Muscle of back (tissue), 11 donors: ENCODE data around the gene PPFIA4. TPM values are rescaled to one million over a fixed set of nuclear protein-coding genes. Genes with fewer than 3 reads are reported as not detected.

Experiments used
- DNase-seq, 3 donors: peaks; one replicate each; pipeline versions ENCODE4 v3.0.0 to v3.0.0-alpha.2; 2013
- polyA plus RNA-seq, 10 donors: library from polyadenylated mRNA; unstranded; fragments of 120-200 nt; gene quantifications; one replicate each; pipeline ENCODE4 v1.2.1, GENCODE V29; 2013; ENCODE audit not compliant: insufficient read length in 10 of 10

Gene PPFIA4
- polyA plus RNA-seq, 10 donors: 19.9 to 68.4 (median 43.9) TPM

DNA sequence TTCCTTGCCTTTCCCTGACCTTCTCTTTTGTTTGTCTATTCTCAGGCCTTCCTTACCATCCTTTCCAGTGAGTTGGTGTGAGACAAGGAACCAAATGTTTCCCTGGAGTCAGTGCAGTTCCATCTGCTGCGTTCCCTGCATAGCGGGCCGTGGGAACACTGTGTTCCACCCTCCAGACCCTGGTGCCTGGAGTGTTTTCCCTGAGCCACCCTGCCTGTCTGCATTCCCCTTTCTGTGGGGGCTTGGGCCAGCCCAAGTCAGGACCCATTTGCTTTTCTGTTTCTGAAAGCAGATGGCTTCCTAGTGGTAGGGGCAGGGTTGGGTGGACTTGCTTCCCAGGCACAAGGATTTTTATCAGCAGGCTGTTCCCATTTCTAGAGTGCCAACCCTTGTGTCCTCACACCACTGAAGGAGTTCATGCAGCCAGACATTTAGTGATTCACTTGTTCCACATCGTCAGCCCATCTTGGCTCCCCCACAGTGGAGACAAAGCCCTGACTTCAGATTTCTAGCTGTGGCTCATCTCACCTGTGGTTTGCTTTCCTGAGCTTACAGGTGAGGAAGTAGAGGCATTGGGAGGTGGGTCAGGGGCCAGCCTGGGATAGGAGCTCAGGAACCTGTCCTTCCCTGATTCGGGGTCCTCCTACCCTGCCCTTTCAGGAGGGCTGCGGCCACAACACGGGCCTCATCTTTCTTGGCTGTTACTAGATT, 73.7 kb downstream of the PPFIA4 start:
- no peak for DNase-seq

GRCh38 chr1:203100516-203100869, 74.2 kb downstream of the PPFIA4 start:
- no peak for DNase-seq

DNA sequence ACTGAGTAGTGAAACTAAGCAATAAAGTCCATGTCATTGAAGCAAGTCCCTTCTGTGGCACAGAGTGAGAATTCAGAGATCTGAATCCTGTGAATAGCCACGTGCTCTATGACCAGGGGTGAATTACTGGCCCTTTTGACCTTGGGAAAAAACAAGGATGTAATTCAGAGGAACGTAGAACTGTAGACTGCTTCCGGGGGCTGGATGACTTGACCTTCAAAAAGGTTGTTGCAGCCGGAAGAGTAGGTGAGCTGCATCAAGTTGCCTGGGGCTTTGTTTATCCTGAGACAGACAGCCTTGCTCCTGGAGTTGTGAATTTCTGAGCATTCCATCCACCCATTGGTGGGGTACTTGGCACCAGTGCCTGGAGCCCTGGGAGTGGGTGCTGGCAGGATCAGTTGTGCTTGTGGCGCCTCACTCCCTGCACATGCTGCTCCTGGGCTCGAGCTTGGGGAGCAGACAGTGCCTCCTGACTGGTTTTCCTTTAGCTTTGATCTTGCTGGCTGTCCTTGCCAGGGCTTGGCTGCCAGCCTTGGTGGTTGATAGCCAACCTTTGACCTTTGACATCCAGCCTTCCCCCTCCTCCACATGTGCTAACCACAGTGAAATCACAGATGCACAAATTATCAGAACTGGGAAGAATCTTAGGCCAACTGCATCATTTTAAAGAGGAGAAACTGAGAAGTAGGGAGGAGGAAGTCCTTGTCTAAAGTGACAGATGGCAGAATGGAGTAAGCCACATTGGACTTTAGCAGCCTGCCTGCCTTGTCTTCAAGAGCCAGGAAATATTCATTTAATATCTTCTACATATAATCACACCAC, 75.7 kb downstream of the PPFIA4 start:
- DNase-seq: no peak

DNA sequence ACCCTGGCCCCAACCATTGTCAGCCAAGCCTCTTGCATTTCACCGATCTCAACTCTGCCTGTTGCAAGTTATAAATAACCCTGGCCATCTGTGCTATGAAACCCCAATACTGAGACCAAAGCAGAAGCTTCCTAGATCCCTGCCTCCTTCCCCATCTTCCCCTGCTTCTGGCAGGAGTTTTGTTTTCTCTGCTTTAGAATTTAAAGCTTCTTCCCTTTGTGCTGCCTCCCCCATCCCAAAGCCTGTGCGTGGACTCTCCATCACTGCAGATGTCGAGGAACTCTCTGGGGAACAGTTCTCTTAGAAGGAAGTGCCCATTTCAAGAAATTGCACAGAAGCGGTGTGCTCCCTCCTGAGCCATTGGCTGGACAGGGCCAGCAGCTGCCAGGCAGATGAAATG, 76.9 kb downstream of the PPFIA4 start:
- no peak for DNase-seq

- DNase-seq: no peak
These were observed 77.7 kb downstream of the PPFIA4 start for GRCh38 chr1:203103829-203104495.

GRCh38 chr1:203104789-203105390, 78.6 kb downstream of the PPFIA4 start:
- DNase-seq: no peak

- peak in 1 of 3 donors; percentile 24 for DNase-seq
These were observed 86.2 kb downstream of the PPFIA4 start for GRCh38 chr1:203112475-203112874.

DNA sequence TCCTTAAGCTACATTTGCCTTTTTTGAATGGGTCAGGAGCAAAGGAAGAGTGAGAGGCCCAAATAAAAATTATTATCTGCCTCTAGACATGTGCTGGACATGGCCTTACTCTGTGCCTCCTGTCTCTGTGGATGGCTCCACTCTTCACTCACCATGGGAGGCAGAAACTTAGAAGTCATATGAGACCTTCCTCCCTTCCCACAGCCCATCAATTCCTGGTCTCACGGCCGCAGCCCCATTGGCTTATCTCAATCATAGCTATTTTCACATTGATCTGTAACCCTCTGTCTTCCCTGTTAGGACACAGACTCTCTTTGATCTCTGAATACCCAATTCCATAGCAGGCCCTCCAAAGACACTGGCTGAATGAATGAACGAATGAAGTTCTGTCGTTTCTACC, 87.0 kb downstream of the PPFIA4 start:
- DNase-seq: no peak

GRCh38 chr1:203114202-203114601, 87.9 kb downstream of the PPFIA4 start:
- no peak for DNase-seq

GRCh38 chr1:203116091-203116820, 90.0 kb downstream of the PPFIA4 start:
- peak; percentile 67 to 72 (median 67) for DNase-seq

DNA sequence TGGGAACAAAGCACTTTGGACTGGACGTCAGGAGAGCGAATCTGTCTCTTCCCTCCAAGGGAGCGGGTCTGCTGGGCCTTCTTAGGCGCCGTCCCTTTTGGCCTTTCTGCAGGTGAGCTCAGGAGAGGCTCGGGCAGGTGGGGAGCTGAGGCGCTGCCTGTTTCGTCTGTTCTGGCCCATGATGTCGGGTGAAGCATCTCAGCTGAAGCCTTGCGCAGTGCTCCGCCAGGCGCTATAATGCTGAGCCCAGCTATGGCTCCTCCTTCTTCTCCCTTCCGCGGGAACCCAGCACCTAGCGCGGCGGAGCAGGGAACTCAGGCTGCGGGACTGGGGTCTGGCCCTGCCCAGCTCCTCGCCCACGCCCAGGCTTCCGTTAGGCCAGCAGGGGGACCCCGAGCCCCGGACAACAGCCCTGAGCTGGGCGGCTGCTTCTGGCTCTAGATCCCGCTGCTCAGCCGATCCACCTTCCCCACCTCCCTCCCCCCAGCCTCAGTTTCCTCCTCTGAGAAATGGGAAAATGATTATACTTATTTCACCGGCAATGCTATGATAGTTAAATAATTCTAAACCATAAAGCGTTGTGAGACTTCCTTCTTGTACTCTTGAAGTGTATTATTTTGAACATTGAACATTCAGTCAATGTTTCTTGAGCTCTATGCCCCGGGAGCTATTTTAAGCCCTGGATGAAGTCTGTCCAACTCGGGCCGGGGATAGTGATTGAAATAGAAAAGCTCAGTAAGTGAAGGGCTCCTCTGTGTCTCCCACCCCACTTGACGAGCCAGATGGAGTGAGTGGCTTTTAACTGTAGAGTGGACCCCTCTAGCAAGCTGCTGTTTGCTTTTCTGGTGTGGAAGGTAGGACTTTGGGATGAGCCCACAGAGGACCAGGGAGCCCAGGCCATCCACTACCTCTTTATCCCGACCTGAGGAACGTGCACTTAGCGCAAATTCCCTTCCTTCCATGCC, 91.6 kb downstream of the PPFIA4 start:
- DNase-seq: peak; percentile 43 to 81 (median 68)

DNA sequence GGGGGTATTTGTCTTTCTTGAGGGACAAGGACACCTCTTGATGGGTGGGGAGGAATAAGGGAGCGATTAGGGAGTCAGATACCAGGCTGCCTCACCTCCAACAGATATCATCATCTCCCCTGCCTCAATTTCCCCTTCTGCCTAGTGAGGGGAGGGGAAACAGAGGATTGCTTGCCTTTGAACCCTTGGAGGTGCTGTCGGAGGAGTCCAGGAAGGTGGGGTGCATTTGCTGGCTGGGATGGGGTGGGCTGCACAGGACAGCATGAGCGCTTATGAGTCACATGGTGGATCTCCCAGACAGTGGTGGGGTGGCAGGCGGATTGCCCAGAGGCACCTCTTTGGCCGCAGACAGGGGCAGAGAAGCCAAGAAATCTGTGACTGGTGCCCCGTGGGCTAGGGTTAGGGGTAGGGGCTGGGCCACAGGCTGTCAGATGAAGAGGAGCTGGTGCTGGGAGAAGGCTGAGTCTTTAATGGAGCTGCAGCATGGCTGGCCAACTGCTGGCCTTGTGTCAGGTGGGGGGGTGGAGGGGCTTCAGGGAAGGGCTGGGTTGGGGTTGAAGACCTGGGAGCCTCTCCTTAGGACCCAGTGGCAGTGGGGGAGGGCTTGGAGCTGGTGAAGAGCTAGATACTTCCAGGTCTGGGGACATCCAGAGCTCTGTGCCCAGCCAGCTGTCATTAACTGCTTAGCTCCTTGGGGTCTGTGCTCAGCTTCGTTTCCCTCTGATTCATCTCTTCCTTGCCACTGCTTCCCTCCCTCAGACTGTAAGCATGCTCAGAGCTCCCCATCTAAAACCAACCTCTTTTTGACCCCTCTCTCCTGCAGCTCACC, 94.2 kb downstream of the PPFIA4 start:
- no peak for DNase-seq

DNA sequence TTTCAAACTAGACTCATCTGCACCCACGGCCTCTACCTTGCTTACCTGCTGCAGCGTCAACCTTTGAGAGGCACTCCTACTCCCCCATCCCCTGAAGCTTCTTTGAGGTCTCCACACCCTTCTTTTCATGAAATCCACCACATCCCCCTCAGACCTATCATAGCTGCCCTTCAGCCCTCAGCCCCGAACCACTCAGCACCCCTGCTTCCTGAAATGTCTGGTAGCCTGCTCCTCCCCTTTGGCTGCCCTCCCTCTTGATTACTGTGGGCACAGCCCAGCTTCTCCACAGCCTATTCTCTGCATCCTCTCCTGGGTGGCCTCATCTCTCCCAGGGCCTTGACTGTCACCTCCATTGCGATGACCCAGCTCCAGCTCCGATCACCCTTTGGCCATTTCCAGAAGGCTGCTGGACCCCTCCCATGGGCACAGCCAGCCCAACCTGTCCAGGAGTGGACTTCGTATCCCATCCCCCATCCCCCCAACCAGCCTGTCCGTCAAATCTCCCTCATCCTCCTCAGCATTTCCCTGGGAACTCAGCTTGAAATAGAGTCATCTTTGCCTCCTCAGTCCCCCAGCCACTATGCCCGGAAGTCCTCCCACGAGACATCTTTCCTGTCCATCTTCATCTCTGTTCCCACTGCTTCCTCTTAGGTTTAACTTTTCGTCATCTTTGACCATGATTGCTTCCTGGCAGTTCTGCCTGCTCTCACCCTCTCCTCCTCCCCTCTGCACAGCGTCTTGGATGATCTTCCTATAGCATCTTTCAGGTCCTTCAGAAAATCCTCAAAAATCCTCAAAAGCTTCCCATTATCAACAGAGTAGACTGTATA, 95.1 kb downstream of the PPFIA4 start:
- no peak for DNase-seq

- DNase-seq: no peak
These were observed 95.9 kb downstream of the PPFIA4 start for GRCh38 chr1:203122159-203122558.

DNA sequence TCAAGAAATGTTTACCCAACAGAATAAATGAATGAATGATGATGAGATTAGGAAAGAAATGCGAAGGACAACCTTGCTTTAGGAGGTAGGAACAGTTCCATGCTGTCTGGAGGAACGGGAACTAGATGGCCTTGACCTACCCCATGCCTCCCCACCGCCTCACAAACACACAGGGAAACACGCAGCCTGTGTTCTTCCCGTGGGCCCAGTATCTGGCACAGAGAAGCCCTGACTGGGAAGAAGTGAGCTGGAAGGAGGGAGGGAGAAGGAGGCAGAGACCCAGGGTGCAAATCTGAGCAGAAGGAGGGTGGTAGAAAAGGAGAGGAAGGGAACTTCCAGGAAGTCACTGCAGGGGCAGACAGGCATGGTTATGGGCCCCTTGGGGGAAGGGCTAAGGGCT, 97.7 kb downstream of the PPFIA4 start:
- DNase-seq: no peak

GRCh38 chr1:203124546-203125317, 98.4 kb downstream of the PPFIA4 start:
- DNase-seq: no peak

- DNase-seq: peak in 2 of 3 donors; percentile 15 to 56
These were observed 100.0 kb downstream of the PPFIA4 start for GRCh38 chr1:203126151-203126865.
